ENCODE data around the gene ATF4. TPM values are rescaled to one million over a fixed set of nuclear protein-coding genes. Genes with fewer than 3 reads are reported as not detected.
A peak's percentile ranks its signal among the peaks of the same experiment; 100 is the strongest.

The ATF4 gene
- total and polyA plus RNA-seq, 2 of the 13 experiments (the other 11 are each of a cell fraction or from before 2014, with no cell fraction given), result 486 to 1,297 TPM

DNA sequence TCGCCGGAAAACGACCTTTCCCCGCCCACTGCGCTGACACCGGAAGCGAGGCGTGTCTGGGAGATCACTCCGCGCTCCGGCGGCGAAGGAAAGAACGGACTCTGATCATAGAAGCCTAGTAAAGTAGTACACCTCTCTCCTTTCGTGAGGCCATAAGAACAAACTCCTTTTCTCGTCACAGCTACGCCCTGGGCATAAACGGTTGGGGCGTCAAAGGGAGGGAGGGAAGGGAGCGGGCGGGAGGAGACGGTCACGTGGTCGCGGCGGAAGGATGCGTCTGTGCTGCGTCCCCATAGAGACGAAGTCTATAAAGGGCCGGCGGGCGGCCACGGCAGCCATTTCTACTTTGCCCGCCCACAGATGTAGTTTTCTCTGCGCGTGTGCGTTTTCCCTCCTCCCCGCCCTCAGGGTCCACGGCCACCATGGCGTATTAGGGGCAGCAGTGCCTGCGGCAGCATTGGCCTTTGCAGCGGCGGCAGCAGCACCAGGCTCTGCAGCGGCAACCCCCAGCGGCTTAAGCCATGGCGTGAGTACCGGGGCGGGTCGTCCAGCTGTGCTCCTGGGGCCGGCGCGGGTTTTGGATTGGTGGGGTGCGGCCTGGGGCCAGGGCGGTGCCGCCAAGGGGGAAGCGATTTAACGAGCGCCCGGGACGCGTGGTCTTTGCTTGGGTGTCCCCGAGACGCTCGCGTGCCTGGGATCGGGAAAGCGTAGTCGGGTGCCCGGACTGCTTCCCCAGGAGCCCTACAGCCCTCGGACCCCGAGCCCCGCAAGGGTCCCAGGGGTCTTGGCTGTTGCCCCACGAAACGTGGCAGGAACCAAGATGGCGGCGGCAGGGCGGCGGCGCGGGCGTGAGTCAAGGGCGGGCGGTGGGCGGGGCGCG lies at the start of gene ATF4 (continued):
- peak; percentile 2; the same call in 1 of the 2 replicates for TF ChIP-seq ARNT2 (CRISPR knock-in tag; IDR thresholded peaks at IDR 0.05; ENCODE audit: low read depth)
- peak; percentile 43; the same call in 1 of the 2 replicates for TF ChIP-seq TEF (CRISPR knock-in tag; IDR thresholded peaks at IDR 0.05)
- peak; percentile 18 for TF ChIP-seq SPEN (CRISPR knock-in tag; IDR thresholded peaks at IDR 0.05; ENCODE audit: low read depth)
- TF ChIP-seq ZBTB4 (CRISPR knock-in tag; IDR thresholded peaks at IDR 0.05; ENCODE audit: borderline replicate concordance), result peak; percentile 54; the same call in 1 of the 2 replicates
- 0 out of 2 replicates have a peak, but pooled peaks have one; percentile 21 for TF ChIP-seq ZNF761 (CRISPR knock-in tag; conservative IDR thresholded peaks at IDR 0.05)
- peak; percentile 59; the same call in 1 of the 2 replicates for TF ChIP-seq ZNF746 (CRISPR knock-in tag; IDR thresholded peaks at IDR 0.05)
- peak; percentile 41; the same call in 1 of the 2 replicates for TF ChIP-seq SIN3B (IDR thresholded peaks at IDR 0.05; ENCODE audit: low read length)
- peak; percentile 48 for TF ChIP-seq TAF15 (IDR thresholded peaks at IDR 0.05; ENCODE audit: low read depth, low read length, poor library complexity, severe bottlenecking)
- TF ChIP-seq SKI (IDR thresholded peaks at IDR 0.05; ENCODE audit: partially characterized antibody), result peak; percentile 60
- TF ChIP-seq, protein P1, sequence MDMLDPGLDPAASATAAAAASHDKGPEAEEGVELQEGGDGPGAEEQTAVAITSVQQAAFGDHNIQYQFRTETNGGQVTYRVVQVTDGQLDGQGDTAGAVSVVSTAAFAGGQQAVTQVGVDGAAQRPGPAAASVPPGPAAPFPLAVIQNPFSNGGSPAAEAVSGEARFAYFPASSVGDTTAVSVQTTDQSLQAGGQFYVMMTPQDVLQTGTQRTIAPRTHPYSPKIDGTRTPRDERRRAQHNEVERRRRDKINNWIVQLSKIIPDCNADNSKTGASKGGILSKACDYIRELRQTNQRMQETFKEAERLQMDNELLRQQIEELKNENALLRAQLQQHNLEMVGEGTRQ (IDR thresholded peaks at IDR 0.05; ENCODE audit: low read depth, low read length), result peak; percentile 88
- TF ChIP-seq, protein P1 (CRISPR knock-in tag; IDR thresholded peaks at IDR 0.05; ENCODE audit: borderline replicate concordance), result peak; percentile 99
- peak; percentile 53; the same call in 1 of the 2 replicates for TF ChIP-seq MXD1 (CRISPR knock-in tag; IDR thresholded peaks at IDR 0.05)
- TF ChIP-seq ZNF704 (CRISPR knock-in tag; IDR thresholded peaks at IDR 0.05; ENCODE audit: borderline replicate concordance), result peak; percentile 82; the same call in 1 of the 2 replicates
- peak; percentile 29; the same call in 1 of the 2 replicates for TF ChIP-seq HNRNPUL1 (IDR thresholded peaks at IDR 0.05; ENCODE audit: low read depth, low read length)
- TF ChIP-seq ZNF790 (CRISPR knock-in tag; IDR thresholded peaks at IDR 0.05; ENCODE audit: borderline replicate concordance), result peak; percentile 78; the same call in 1 of the 2 replicates

All from HepG2 (cell line).